Endothelial cell (in vitro differentiated cells): ENCODE measurements around the gene TAGLN. TPM values are rescaled to one million over a fixed set of nuclear protein-coding genes. Genes with fewer than 3 reads are reported as not detected.
A peak's percentile ranks its signal among the peaks of the same experiment; 100 is the strongest.

Experiments used
- DNase-seq: peaks from one replicate; pipeline ENCODE4 v3.0.0; 2021; ENCODE audit warnings: low spot score
- H3K27ac Mint-ChIP-seq: one replicate; pipeline ENCODE4 v1.8.0; 2021; ENCODE audit warnings: mixed read lengths, inconsistent platforms; ENCODE audit not compliant: unreplicated experiment
- H3K27me3 Mint-ChIP-seq: one replicate; pipeline ENCODE4 v1.8.0; 2021; ENCODE audit warnings: mild to moderate bottlenecking, moderate library complexity, mixed read lengths, inconsistent platforms; ENCODE audit not compliant: unreplicated experiment
- H3K36me3 Mint-ChIP-seq: one replicate; pipeline ENCODE4 v1.8.0; 2021; ENCODE audit warnings: mild to moderate bottlenecking, low read depth, mixed read lengths, inconsistent platforms; ENCODE audit not compliant: unreplicated experiment
- H3K4me1 Mint-ChIP-seq: one replicate; pipeline ENCODE4 v1.8.0; 2021; ENCODE audit warnings: mild to moderate bottlenecking, mixed read lengths, inconsistent platforms; ENCODE audit not compliant: unreplicated experiment
- H3K4me3 Mint-ChIP-seq: one replicate; pipeline ENCODE4 v1.8.0; 2021; ENCODE audit warnings: mild to moderate bottlenecking, mixed read lengths, inconsistent platforms; ENCODE audit not compliant: unreplicated experiment
- H3K9me3 Mint-ChIP-seq: one replicate; pipeline ENCODE4 v1.8.0; 2021; ENCODE audit warnings: mixed read lengths, inconsistent platforms; ENCODE audit not compliant: unreplicated experiment
- total RNA-seq: library from RNA; stranded (reverse); fragmentation: NEBNext Ultra II Directional; extraction: Animal tissue kit (Norgen Biotek cat#: 25700); gene quantifications from one replicate; pipeline ENCODE4 v1.2.1, GENCODE V29; 2021; ENCODE audit not compliant: unreplicated experiment
- TF ChIP-seq, protein P1 (sequence below): fragments of 200-600 bp; sonication (generic); IDR thresholded peaks from one replicate; pipeline ENCODE4 v1.5.0; 2021; ENCODE audit warnings: antibody characterized with exemption; ENCODE audit not compliant: unreplicated experiment

TAGLN gene
- total RNA-seq, 1 donor from 2014 or later = 25.4 TPM

DNA sequence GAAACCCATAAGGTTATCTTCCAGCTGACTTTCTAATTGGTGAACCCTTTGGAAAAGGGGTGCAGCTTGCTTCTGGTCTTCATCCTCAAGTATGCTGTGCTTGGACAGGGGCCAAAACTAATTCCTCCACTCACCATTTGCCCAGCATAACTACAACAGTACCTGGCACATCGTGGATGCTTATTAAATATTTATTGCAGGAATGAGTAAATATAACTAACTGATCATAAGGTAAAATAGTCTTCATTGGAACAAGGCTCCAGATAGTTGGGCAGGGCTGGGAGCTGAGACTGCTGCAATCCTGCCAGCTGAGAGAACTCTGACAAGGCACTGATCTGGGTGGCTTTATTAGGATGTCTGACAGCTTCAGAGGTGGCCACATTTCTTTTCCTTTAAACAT lies 23.0 kb upstream of the TAGLN start:
- no peak overlapping the region for H3K27ac Mint-ChIP-seq
- peaks cover 3% of the 10 kb centered on the region for H3K36me3 Mint-ChIP-seq
- H3K27me3 Mint-ChIP-seq = peaks cover 4% of the 10 kb centered on the region
- H3K9me3 Mint-ChIP-seq = no peaks in the 10 kb centered on the region
- TF ChIP-seq, protein P1, sequence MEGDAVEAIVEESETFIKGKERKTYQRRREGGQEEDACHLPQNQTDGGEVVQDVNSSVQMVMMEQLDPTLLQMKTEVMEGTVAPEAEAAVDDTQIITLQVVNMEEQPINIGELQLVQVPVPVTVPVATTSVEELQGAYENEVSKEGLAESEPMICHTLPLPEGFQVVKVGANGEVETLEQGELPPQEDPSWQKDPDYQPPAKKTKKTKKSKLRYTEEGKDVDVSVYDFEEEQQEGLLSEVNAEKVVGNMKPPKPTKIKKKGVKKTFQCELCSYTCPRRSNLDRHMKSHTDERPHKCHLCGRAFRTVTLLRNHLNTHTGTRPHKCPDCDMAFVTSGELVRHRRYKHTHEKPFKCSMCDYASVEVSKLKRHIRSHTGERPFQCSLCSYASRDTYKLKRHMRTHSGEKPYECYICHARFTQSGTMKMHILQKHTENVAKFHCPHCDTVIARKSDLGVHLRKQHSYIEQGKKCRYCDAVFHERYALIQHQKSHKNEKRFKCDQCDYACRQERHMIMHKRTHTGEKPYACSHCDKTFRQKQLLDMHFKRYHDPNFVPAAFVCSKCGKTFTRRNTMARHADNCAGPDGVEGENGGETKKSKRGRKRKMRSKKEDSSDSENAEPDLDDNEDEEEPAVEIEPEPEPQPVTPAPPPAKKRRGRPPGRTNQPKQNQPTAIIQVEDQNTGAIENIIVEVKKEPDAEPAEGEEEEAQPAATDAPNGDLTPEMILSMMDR = no peak
- H3K4me1 Mint-ChIP-seq = peaks cover 45% of the 10 kb centered on the region
- H3K4me3 Mint-ChIP-seq = no peak overlapping the region
- no peak for DNase-seq

- TF ChIP-seq, protein P1 = no peak
- Mint-ChIP-seq H3K9me3 (no peaks in the 10 kb centered on the region), H3K4me3 (peak overlapping the region; percentile 90), H3K36me3 (peaks cover 1% of the 10 kb centered on the region), H3K27me3 (peaks cover 2% of the 10 kb centered on the region), H3K4me1 (peaks cover 35% of the 10 kb centered on the region), H3K27ac (peak overlapping the region; percentile 95)
- DNase-seq = no peak
Measured at GRCh38 chr11:117177534-117178209, 21.5 kb upstream of the TAGLN start.

GRCh38 chr11:117178210-117179034 lies 20.7 kb upstream of the TAGLN start, which contains the start of gene SIDT2:
Gene SIDT2, plus strand, starts transcription at chr11:117178743. Its CDS starts 521 bp downstream, at chr11:117179264.
- Mint-ChIP-seq H3K9me3 (no peaks in the 10 kb centered on the region), H3K27me3 (peaks cover 5% of the 10 kb centered on the region), H3K4me1 (peaks cover 29% of the 10 kb centered on the region), H3K4me3 (peak within 1 kb of the TSS; percentile 96), H3K36me3 (peaks cover 4% of the 10 kb centered on the region), H3K27ac (peak within 1 kb of the TSS; percentile 95)
- DNase-seq = peak; percentile 89
- TF ChIP-seq, protein P1 = no peak

GRCh38 chr11:117179048-117179999 lies 19.8 kb upstream of the TAGLN start:
- Mint-ChIP-seq H3K4me3 (peak overlapping the region; percentile 96), H3K9me3 (no peaks in the 10 kb centered on the region), H3K27ac (peak overlapping the region; percentile 64), H3K27me3 (peaks cover 5% of the 10 kb centered on the region), H3K4me1 (peaks cover 24% of the 10 kb centered on the region), H3K36me3 (peaks cover 12% of the 10 kb centered on the region)
- peak; percentile 46 for DNase-seq
- TF ChIP-seq, protein P1 = no peak
